BE2C (cell line): Measurements from ENCODE around the gene USP47.

Experiments used
- DNase-seq: peaks from one replicate; pipeline ENCODE4 v3.0.0-alpha.2; 2020
- H3K27me3 ChIP-seq: fragments of 250-450 bp; sonication (Bioruptor Pico); 2 replicates; pipeline ENCODE4 v1.5.1; 2020; ENCODE audit warnings: mild to moderate bottlenecking
- H3K36me3 ChIP-seq: fragments of 250-450 bp; sonication (Bioruptor Pico); 2 replicates; pipeline ENCODE4 v1.5.1; 2020; ENCODE audit warnings: mild to moderate bottlenecking
- H3K4me1 ChIP-seq: fragments of 250-450 bp; sonication (Bioruptor Pico); 2 replicates; pipeline ENCODE4 v1.5.1; 2020
- H3K4me3 ChIP-seq: 2 replicates; pipeline ENCODE4 v1.5.1; 2011; ENCODE audit warnings: low read depth, low read length
- H3K9me3 ChIP-seq: fragments of 250-450 bp; sonication (Bioruptor Pico); 2 replicates; pipeline ENCODE4 v1.5.1; 2020
- TF ChIP-seq, protein P1 (sequence below): IDR thresholded peaks from 2 replicates; pipeline ENCODE4 v1.5.1; 2012; ENCODE audit warnings: mild to moderate bottlenecking, low read depth, low read length

Gene USP47

GRCh38 chr11:11867720-11868119, 25.9 kb downstream of the USP47 start:
- Histone ChIP-seq H3K36me3 (no peaks in the 10 kb centered on the region), H3K4me3 (no peak overlapping the region), H3K27me3 (no peaks in the 10 kb centered on the region), H3K4me1 (no peaks in the 10 kb centered on the region), H3K9me3 (no peaks in the 10 kb centered on the region)
- DNase-seq = no peak
- TF ChIP-seq, protein P1, sequence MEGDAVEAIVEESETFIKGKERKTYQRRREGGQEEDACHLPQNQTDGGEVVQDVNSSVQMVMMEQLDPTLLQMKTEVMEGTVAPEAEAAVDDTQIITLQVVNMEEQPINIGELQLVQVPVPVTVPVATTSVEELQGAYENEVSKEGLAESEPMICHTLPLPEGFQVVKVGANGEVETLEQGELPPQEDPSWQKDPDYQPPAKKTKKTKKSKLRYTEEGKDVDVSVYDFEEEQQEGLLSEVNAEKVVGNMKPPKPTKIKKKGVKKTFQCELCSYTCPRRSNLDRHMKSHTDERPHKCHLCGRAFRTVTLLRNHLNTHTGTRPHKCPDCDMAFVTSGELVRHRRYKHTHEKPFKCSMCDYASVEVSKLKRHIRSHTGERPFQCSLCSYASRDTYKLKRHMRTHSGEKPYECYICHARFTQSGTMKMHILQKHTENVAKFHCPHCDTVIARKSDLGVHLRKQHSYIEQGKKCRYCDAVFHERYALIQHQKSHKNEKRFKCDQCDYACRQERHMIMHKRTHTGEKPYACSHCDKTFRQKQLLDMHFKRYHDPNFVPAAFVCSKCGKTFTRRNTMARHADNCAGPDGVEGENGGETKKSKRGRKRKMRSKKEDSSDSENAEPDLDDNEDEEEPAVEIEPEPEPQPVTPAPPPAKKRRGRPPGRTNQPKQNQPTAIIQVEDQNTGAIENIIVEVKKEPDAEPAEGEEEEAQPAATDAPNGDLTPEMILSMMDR = no peak

DNA sequence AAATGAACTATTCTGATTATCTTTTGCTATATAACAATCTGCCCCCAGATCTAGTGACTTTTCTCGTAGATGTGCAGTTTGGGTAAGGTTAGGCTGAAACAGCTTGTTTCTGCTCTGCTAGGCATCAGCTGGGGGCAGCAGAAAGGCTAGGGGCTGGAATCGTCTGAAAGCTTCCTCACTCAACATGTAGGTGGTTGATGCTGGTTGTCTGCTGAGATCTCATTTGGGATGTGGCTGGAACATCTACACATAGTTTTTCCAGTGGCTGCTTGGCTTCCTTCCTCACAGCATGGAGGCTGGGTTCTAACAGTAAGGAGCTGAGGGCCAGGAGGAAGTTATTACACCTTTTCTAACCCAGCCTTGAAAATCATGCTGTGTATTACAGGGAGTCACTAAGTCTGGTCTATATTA, 30.2 kb downstream of the USP47 start:
- Histone ChIP-seq H3K36me3 (no peaks in the 10 kb centered on the region), H3K4me3 (no peak overlapping the region), H3K27me3 (no peaks in the 10 kb centered on the region), H3K4me1 (no peaks in the 10 kb centered on the region), H3K9me3 (no peaks in the 10 kb centered on the region)
- TF ChIP-seq, protein P1 = no peak
- DNase-seq = no peak

- H3K4me3 ChIP-seq = no peak overlapping the region
- TF ChIP-seq, protein P1 = peak; percentile 57
- H3K36me3 ChIP-seq = no peaks in the 10 kb centered on the region
- no peaks in the 10 kb centered on the region for H3K27me3 ChIP-seq
- H3K4me1 ChIP-seq = no peaks in the 10 kb centered on the region
- H3K9me3 ChIP-seq = no peaks in the 10 kb centered on the region
- DNase-seq = peak; percentile 10
Observed at GRCh38 chr11:11876458-11876857, 34.7 kb downstream of the USP47 start.

- TF ChIP-seq, protein P1 = no peak
Observed at GRCh38 chr11:11880179-11880578, 38.4 kb downstream of the USP47 start.

DNA sequence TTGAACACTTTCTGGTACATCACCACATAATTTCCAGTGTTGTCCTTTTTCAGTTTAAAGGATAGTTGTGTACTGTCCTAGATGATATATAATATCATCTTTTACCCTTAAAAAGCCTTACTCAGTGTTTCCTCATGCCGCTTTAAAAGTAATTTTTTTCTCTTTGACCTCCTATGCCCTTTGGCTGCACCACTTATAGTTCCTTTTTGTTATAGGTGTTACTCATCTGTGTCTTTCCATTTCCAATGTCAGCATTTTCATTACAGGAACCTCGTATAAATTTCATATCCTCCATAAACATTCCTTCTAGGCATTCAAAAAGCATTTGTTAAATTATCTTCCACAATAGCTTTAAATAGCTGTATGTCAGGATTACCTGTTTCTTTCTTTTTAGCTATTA, 40.8 kb downstream of the USP47 start:
- TF ChIP-seq, protein P1 = no peak
- DNase-seq = no peak
- Histone ChIP-seq H3K9me3 (no peaks in the 10 kb centered on the region), H3K36me3 (peaks cover 23% of the 10 kb centered on the region), H3K4me1 (no peaks in the 10 kb centered on the region), H3K27me3 (no peaks in the 10 kb centered on the region), H3K4me3 (no peak overlapping the region)

More at GRCh38 chr11:11880179-11880578, 38.4 kb downstream of the USP47 start:
- no peaks in the 10 kb centered on the region for H3K9me3 ChIP-seq
- no peaks in the 10 kb centered on the region for H3K4me1 ChIP-seq
- H3K36me3 ChIP-seq = peaks cover 6% of the 10 kb centered on the region
- H3K27me3 ChIP-seq = no peaks in the 10 kb centered on the region
- H3K4me3 ChIP-seq = no peak overlapping the region
- no peak for DNase-seq

DNA sequence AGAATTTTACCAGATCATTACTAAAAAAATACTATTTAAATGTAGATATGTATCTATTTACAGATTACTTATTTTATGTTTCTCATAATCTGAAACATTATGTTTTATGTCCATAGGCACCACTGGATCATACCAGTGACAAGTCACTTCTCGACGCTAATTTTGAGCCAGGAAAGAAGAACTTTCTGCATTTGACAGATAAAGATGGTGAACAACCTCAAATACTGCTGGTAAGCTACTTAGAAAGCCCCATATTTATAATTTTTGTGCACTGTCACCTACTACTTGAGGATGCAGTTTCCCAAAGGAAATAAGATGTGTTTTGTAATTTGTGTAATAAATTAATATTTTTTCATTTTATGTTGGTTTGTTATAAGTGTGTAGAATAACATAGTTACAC, 42.6 kb downstream of the USP47 start:
- Histone ChIP-seq H3K27me3 (no peaks in the 10 kb centered on the region), H3K9me3 (no peaks in the 10 kb centered on the region), H3K36me3 (peaks cover 25% of the 10 kb centered on the region), H3K4me1 (no peaks in the 10 kb centered on the region), H3K4me3 (no peak overlapping the region)
- TF ChIP-seq, protein P1 = no peak
- DNase-seq = no peak
